ENCODE data around the gene PXK.

Gene PXK

DNA sequence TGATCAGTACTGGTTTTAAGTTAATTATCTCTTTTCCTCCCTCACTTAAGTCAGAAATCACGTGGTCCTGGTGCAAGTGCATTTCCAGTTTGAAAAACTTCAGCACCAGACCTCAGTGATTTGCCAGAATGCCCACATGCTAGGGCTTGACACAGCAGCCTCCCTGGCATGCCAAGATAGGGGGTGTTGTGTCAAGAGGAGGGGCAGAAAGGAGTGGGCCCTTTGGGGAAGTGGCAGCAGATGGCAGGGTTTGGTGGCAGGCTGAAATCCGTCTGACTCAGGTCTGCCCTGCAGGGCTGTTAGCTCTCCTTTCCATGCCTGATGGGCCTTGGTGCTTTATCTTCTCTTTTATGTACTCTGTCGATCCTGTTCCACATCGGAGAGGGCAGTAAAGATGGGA, 23.4 kb downstream of the PXK start:
- Histone ChIP-seq H2AFZ (ENCODE audit: low read depth, low read length) (no peak overlapping the region), H3K14ac (ENCODE audit: low read length in 2 of 2) (no peak overlapping the region), H3K4me3 (ENCODE audit: insufficient read depth in 1 of 2, low read depth in 1 of 2, low read length in 2 of 2) (no peak overlapping the region), H2BK15ac (ENCODE audit: low read depth, poor library complexity, severe bottlenecking) (peak overlapping the region; percentile 18), H3K9ac (ENCODE audit: low read length) (no peak overlapping the region), H2BK5ac (ENCODE audit: low read depth, low read length, poor library complexity, severe bottlenecking) (no peak overlapping the region), H4K8ac (ENCODE audit: low read length) (no peak overlapping the region), H2BK120ac (ENCODE audit: low read depth, low read length) (no peak overlapping the region), H4K91ac (ENCODE audit: low read length) (no peak overlapping the region), H3K18ac (ENCODE audit: low read depth in 1 of 2, low read length in 2 of 2) (peak overlapping the region in 1 of 2 experiments; percentile 29), H3K23ac (ENCODE audit: low read length in 2 of 2) (no peak overlapping the region), H2AK5ac (ENCODE audit: low read length, severe bottlenecking) (no peak overlapping the region), H3K27me3 (ENCODE audit: control insufficient read depth in 1 of 2, insufficient read depth in 1 of 2, low read length in 2 of 2) (no peaks in the 10 kb centered on the region), H3K4ac (ENCODE audit: low read depth in 1 of 2, low read length in 2 of 2) (no peak overlapping the region), H3K9me3 (ENCODE audit: control insufficient read depth, low read length) (no peaks in the 10 kb centered on the region), H3K4me2 (ENCODE audit: low read length, poor library complexity, severe bottlenecking) (no peak overlapping the region), H3K79me1 (replicated peaks; ENCODE audit: low read length, poor library complexity, severe bottlenecking) (peaks cover 12% of the 10 kb centered on the region), H3K36me3 (ENCODE audit: control insufficient read depth in 1 of 2, insufficient read depth in 2 of 2, low read depth in 1 of 2, low read length in 2 of 2) (no peaks in the 10 kb centered on the region), H3K4me1 (ENCODE audit: control insufficient read depth, insufficient read depth, low read depth, low read length) (no peaks in the 10 kb centered on the region), H3K27ac (ENCODE audit: low read length, poor library complexity, severe bottlenecking) (no peak overlapping the region), H2BK12ac (ENCODE audit: low read length in 2 of 2) (no peak overlapping the region)
- WGBS = 82% methylated on average over 4 of the region's 4 CpGs
- no peak for DNase-seq

DNA sequence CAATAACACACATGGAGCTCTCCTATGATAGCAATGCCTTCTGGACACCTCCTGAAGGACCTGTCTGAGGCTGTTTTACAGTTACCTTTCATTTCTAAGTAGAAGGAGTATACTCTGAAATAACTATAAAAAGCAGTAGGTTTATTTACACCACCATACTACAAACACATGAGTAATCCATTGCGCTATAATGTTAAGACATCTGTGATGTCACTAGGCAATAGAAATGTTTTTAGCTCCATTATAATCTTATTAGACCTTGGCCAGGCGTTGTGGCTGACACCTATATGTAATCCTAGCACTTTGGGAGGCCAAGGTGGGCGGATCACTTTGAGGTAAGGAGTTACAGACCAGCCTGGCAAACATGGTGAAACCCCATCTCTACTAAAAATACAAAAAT, 24.7 kb downstream of the PXK start:
- Histone ChIP-seq H2AFZ (ENCODE audit: low read depth, low read length) (no peak overlapping the region), H3K18ac (ENCODE audit: low read depth in 1 of 2, low read length in 2 of 2) (no peak overlapping the region), H3K27ac (ENCODE audit: low read length, poor library complexity, severe bottlenecking) (no peak overlapping the region), H2BK15ac (ENCODE audit: low read depth, poor library complexity, severe bottlenecking) (no peak overlapping the region), H3K4me3 (ENCODE audit: insufficient read depth in 1 of 2, low read depth in 1 of 2, low read length in 2 of 2) (no peak overlapping the region), H2AK5ac (ENCODE audit: low read length, severe bottlenecking) (no peak overlapping the region), H2BK120ac (ENCODE audit: low read depth, low read length) (no peak overlapping the region), H3K79me1 (replicated peaks; ENCODE audit: low read length, poor library complexity, severe bottlenecking) (peaks cover 12% of the 10 kb centered on the region), H3K36me3 (ENCODE audit: control insufficient read depth in 1 of 2, insufficient read depth in 2 of 2, low read depth in 1 of 2, low read length in 2 of 2) (no peaks in the 10 kb centered on the region), H3K9ac (ENCODE audit: low read length) (no peak overlapping the region), H3K4me2 (ENCODE audit: low read length, poor library complexity, severe bottlenecking) (no peak overlapping the region), H4K8ac (ENCODE audit: low read length) (no peak overlapping the region), H3K4me1 (ENCODE audit: control insufficient read depth, insufficient read depth, low read depth, low read length) (no peaks in the 10 kb centered on the region), H4K91ac (ENCODE audit: low read length) (no peak overlapping the region), H3K4ac (ENCODE audit: low read depth in 1 of 2, low read length in 2 of 2) (no peak overlapping the region), H3K14ac (ENCODE audit: low read length in 2 of 2) (no peak overlapping the region), H3K27me3 (ENCODE audit: control insufficient read depth in 1 of 2, insufficient read depth in 1 of 2, low read length in 2 of 2) (no peaks in the 10 kb centered on the region), H3K23ac (ENCODE audit: low read length in 2 of 2) (no peak overlapping the region), H2BK12ac (ENCODE audit: low read length in 2 of 2) (no peak overlapping the region), H2BK5ac (ENCODE audit: low read depth, low read length, poor library complexity, severe bottlenecking) (no peak overlapping the region), H3K9me3 (ENCODE audit: control insufficient read depth, low read length) (no peaks in the 10 kb centered on the region)
- WGBS = 100% methylated on average over 2 of the region's 3 CpGs
- DNase-seq = peak; percentile 50

- H4K8ac ChIP-seq (ENCODE audit: low read length) = no peak overlapping the region
- H3K79me1 ChIP-seq (replicated peaks; ENCODE audit: low read length, poor library complexity, severe bottlenecking) = peaks cover 10% of the 10 kb centered on the region
- H3K23ac ChIP-seq (ENCODE audit: low read length in 2 of 2) = no peak overlapping the region
- no peak overlapping the region for H2BK12ac ChIP-seq (ENCODE audit: low read length in 2 of 2)
- H2BK5ac ChIP-seq (ENCODE audit: low read depth, low read length, poor library complexity, severe bottlenecking) = no peak overlapping the region
- 100% methylated on average over 3 of the region's 3 CpGs for WGBS
- no peaks in the 10 kb centered on the region for H3K9me3 ChIP-seq (ENCODE audit: control insufficient read depth, low read length)
- H2BK120ac ChIP-seq (ENCODE audit: low read depth, low read length) = no peak overlapping the region
- H3K18ac ChIP-seq (ENCODE audit: low read depth in 1 of 2, low read length in 2 of 2) = no peak overlapping the region
- no peak for DNase-seq
- no peak overlapping the region for H3K4ac ChIP-seq (ENCODE audit: low read depth in 1 of 2, low read length in 2 of 2)
- no peak overlapping the region for H2AFZ ChIP-seq (ENCODE audit: low read depth, low read length)
- no peak overlapping the region for H4K91ac ChIP-seq (ENCODE audit: low read length)
- no peak overlapping the region for H3K9ac ChIP-seq (ENCODE audit: low read length)
- H3K36me3 ChIP-seq (ENCODE audit: control insufficient read depth in 1 of 2, insufficient read depth in 2 of 2, low read depth in 1 of 2, low read length in 2 of 2) = no peaks in the 10 kb centered on the region
- H2BK15ac ChIP-seq (ENCODE audit: low read depth, poor library complexity, severe bottlenecking) = no peak overlapping the region
- no peaks in the 10 kb centered on the region for H3K27me3 ChIP-seq (ENCODE audit: control insufficient read depth in 1 of 2, insufficient read depth in 1 of 2, low read length in 2 of 2)
- H3K4me2 ChIP-seq (ENCODE audit: low read length, poor library complexity, severe bottlenecking) = no peak overlapping the region
- no peak overlapping the region for H3K14ac ChIP-seq (ENCODE audit: low read length in 2 of 2)
- H3K4me1 ChIP-seq (ENCODE audit: control insufficient read depth, insufficient read depth, low read depth, low read length) = no peaks in the 10 kb centered on the region
- no peak overlapping the region for H3K4me3 ChIP-seq (ENCODE audit: insufficient read depth in 1 of 2, low read depth in 1 of 2, low read length in 2 of 2)
- H2AK5ac ChIP-seq (ENCODE audit: low read length, severe bottlenecking) = no peak overlapping the region
- no peak overlapping the region for H3K27ac ChIP-seq (ENCODE audit: low read length, poor library complexity, severe bottlenecking)
Observed at GRCh38 chr3:58358092-58358491, 25.4 kb downstream of the PXK start.

DNA sequence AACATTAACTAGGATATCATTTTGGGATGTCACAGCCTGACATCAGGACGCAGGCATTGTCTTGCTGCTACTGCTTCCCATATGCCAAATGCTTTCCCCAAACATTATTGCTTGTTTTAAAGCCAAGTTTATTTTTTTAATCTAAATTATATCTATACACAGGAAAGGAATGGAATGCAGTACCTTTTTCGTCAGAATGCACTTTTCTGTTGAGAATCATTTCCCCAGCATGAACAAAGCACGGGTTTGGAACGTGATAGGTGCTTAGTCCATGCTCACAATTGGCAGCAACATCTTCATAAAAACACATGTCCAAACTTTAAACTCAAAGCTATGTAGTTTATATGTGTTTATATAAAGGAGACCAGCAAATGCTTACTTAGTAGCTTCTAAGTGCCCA, 26.1 kb downstream of the PXK start:
- Histone ChIP-seq H3K14ac (ENCODE audit: low read length in 2 of 2) (no peak overlapping the region), H3K4me2 (ENCODE audit: low read length, poor library complexity, severe bottlenecking) (no peak overlapping the region), H3K23ac (ENCODE audit: low read length in 2 of 2) (no peak overlapping the region), H3K9ac (ENCODE audit: low read length) (no peak overlapping the region), H3K18ac (ENCODE audit: low read depth in 1 of 2, low read length in 2 of 2) (no peak overlapping the region), H3K27ac (ENCODE audit: low read length, poor library complexity, severe bottlenecking) (no peak overlapping the region), H4K91ac (ENCODE audit: low read length) (no peak overlapping the region), H3K79me1 (replicated peaks; ENCODE audit: low read length, poor library complexity, severe bottlenecking) (peaks cover 10% of the 10 kb centered on the region), H2BK120ac (ENCODE audit: low read depth, low read length) (no peak overlapping the region), H2AK5ac (ENCODE audit: low read length, severe bottlenecking) (no peak overlapping the region), H3K4me1 (ENCODE audit: control insufficient read depth, insufficient read depth, low read depth, low read length) (no peaks in the 10 kb centered on the region), H3K4ac (ENCODE audit: low read depth in 1 of 2, low read length in 2 of 2) (no peak overlapping the region), H2BK15ac (ENCODE audit: low read depth, poor library complexity, severe bottlenecking) (no peak overlapping the region), H3K27me3 (ENCODE audit: control insufficient read depth in 1 of 2, insufficient read depth in 1 of 2, low read length in 2 of 2) (no peaks in the 10 kb centered on the region), H4K8ac (ENCODE audit: low read length) (no peak overlapping the region), H3K36me3 (ENCODE audit: control insufficient read depth in 1 of 2, insufficient read depth in 2 of 2, low read depth in 1 of 2, low read length in 2 of 2) (no peaks in the 10 kb centered on the region), H2AFZ (ENCODE audit: low read depth, low read length) (no peak overlapping the region), H2BK12ac (ENCODE audit: low read length in 2 of 2) (no peak overlapping the region), H3K4me3 (ENCODE audit: insufficient read depth in 1 of 2, low read depth in 1 of 2, low read length in 2 of 2) (no peak overlapping the region), H2BK5ac (ENCODE audit: low read depth, low read length, poor library complexity, severe bottlenecking) (no peak overlapping the region), H3K9me3 (ENCODE audit: control insufficient read depth, low read length) (no peaks in the 10 kb centered on the region)
- WGBS = 98% methylated on average over 4 of the region's 4 CpGs
- DNase-seq = no peak

Measured in mesenchymal stem cell (in vitro differentiated cells and primary cell).